Omental fat pad (tissue), 4 donors: ENCODE measurements around the gene TANK. TPM values are rescaled to one million over a fixed set of nuclear protein-coding genes. Genes with fewer than 3 reads are reported as not detected.

Experiments
- ATAC-seq: fragments of 150-250 bp; one replicate; pipeline ENCODE4 v1.9.1; 2016; ENCODE audit warnings: mild to moderate bottlenecking, moderate library complexity; ENCODE audit not compliant: low FRiP score
- DNase-seq: peaks from one replicate; pipeline ENCODE4 v3.0.0-alpha.2; 2019; ENCODE audit warnings: low spot score
- CTCF ChIP-seq, 3 donors: fragments of 450-650 bp; IDR thresholded peaks; one replicate each; pipeline ENCODE4 v1.5.1; 2016 to 2017; ENCODE audit warnings: antibody characterized with exemption in 3 of 3, mild to moderate bottlenecking in 3 of 3, moderate library complexity in 2 of 3
- total RNA-seq, 4 donors: library from RNA; depleted of rRNA; stranded (reverse); fragments of >200 nt; gene quantifications; one replicate each; pipeline ENCODE4 v1.1.0, GENCODE V29; 2016

The TANK gene
- total RNA-seq, 4 donors from 2014 or later = 102 to 143 (median 121) TPM

GRCh38 chr2:161166538-161167409 lies 6.5 kb downstream of the TANK start:
- no peak for DNase-seq

GRCh38 chr2:161169335-161169734 lies 9.1 kb downstream of the TANK start:
- ATAC-seq (no peak), DNase-seq (no peak)
- no peak for TF ChIP-seq CTCF (IDR thresholded peaks at IDR 0.05)

More at GRCh38 chr2:161166538-161167409, 6.5 kb downstream of the TANK start:
- no peak for TF ChIP-seq CTCF (IDR thresholded peaks at IDR 0.05)
- ATAC-seq = no peak

- TF ChIP-seq CTCF (IDR thresholded peaks at IDR 0.05) = no peak
- ATAC-seq (no peak), DNase-seq (no peak)
Observed at GRCh38 chr2:161170377-161170776, 10.1 kb downstream of the TANK start.

GRCh38 chr2:161170958-161171932 lies 11.0 kb downstream of the TANK start:
- TF ChIP-seq CTCF (IDR thresholded peaks at IDR 0.05) = no peak
- DNase-seq (no peak), ATAC-seq (no peak)

- no peak for TF ChIP-seq CTCF (IDR thresholded peaks at IDR 0.05)
- DNase-seq (no peak), ATAC-seq (no peak)
Observed at GRCh38 chr2:161172901-161173540, 12.8 kb downstream of the TANK start.

- TF ChIP-seq CTCF (IDR thresholded peaks at IDR 0.05) = no peak
- ATAC-seq (no peak), DNase-seq (no peak)
Observed at GRCh38 chr2:161173541-161174194, 13.4 kb downstream of the TANK start.
